Measurements from ENCODE around the gene THOC6.
A peak's percentile ranks its signal among the peaks of the same experiment; 100 is the strongest.

Gene THOC6

DNA sequence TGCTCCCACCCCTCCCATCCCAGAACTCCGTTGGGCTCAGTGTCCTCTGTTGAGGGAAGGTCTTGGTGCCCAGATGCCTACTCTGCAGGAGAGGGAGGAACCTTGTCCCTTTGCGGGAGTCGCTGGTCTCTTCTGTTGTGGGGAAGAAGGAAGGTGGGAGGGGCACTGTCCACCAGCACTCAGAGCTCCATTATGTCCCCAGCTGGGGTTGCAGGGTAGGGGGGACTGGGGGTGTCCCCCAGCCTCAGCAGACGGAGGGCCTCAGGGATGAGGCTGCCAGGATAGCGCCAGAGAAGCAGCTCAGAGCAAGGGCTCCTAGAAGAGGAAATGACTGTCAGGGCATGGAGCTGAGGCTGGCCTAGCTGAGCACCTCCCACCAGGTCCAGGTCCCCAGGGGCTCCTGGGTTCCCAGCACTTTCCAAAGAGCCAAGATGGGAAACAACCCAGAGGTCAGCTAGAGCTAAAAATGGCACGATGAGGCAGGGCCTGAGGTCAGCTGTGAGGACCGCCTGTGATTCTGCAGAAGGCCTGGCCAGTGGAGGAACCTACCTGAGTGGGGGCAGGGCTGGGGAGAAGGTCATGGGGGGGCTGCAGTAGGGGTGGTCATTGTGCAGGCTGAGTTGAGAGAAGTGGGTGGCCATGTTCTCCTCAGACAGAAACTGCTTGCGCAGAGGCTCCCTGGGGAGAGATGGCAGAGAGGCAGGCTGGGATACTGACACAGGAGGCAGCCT lies 986 bp upstream of the THOC6 start:
- Histone ChIP-seq H3K4me3 (ENCODE audit: low read length in 2 of 2) (peak overlapping the region; percentile 84 to 94), H3K36me3 (ENCODE audit: control insufficient read depth in 2 of 2, insufficient read depth in 2 of 2, low read length in 2 of 2) (peaks cover 11 to 16% of the 10 kb centered on the region in 2 donors), H3K27ac (ENCODE audit: low read depth in 2 of 2, low read length in 2 of 2) (peak overlapping the region; percentile 90 to 92), H3K9ac (ENCODE audit: low read depth in 1 of 2, low read length in 2 of 2) (peak overlapping the region; percentile 32 to 90), H3K9me3 (ENCODE audit: control insufficient read depth in 2 of 2, low read length in 2 of 2) (no peaks in the 10 kb centered on the region), H3K4me1 (ENCODE audit: control insufficient read depth in 2 of 2, insufficient read depth in 2 of 2, low read length in 2 of 2) (peaks cover 38 to 40% of the 10 kb centered on the region in 2 donors), H3K27me3 (ENCODE audit: control insufficient read depth in 2 of 2, insufficient read depth in 2 of 2, low read length in 2 of 2) (peaks cover 0 to 5% of the 10 kb centered on the region in 2 donors)

DNA sequence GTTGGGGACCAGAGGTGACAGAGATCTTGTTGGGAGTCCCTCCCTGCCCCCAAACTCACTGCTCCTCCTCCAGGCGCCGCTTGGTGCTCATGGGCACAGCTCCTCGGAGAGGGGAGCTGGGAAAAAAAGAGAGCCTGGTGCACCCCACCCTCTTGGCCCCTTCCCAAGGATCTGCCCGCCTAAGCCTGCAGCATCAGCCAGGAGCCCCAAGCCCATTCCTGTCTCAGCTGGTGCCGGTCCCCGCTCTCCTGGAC lies 493 bp upstream of the THOC6 start:
- Histone ChIP-seq H3K4me1 (ENCODE audit: control insufficient read depth in 2 of 2, insufficient read depth in 2 of 2, low read length in 2 of 2) (peaks cover 37 to 38% of the 10 kb centered on the region in 2 donors), H3K36me3 (ENCODE audit: control insufficient read depth in 2 of 2, insufficient read depth in 2 of 2, low read length in 2 of 2) (peaks cover 11 to 16% of the 10 kb centered on the region in 2 donors), H3K9ac (ENCODE audit: low read depth in 1 of 2, low read length in 2 of 2) (peak overlapping the region; percentile 79 to 90), H3K27ac (ENCODE audit: low read depth in 2 of 2, low read length in 2 of 2) (peak overlapping the region; percentile 90 to 92), H3K4me3 (ENCODE audit: low read length in 2 of 2) (peak overlapping the region; percentile 84 to 94), H3K27me3 (ENCODE audit: control insufficient read depth in 2 of 2, insufficient read depth in 2 of 2, low read length in 2 of 2) (peaks cover 0 to 3% of the 10 kb centered on the region in 2 donors), H3K9me3 (ENCODE audit: control insufficient read depth in 2 of 2, low read length in 2 of 2) (no peaks in the 10 kb centered on the region)

DNA sequence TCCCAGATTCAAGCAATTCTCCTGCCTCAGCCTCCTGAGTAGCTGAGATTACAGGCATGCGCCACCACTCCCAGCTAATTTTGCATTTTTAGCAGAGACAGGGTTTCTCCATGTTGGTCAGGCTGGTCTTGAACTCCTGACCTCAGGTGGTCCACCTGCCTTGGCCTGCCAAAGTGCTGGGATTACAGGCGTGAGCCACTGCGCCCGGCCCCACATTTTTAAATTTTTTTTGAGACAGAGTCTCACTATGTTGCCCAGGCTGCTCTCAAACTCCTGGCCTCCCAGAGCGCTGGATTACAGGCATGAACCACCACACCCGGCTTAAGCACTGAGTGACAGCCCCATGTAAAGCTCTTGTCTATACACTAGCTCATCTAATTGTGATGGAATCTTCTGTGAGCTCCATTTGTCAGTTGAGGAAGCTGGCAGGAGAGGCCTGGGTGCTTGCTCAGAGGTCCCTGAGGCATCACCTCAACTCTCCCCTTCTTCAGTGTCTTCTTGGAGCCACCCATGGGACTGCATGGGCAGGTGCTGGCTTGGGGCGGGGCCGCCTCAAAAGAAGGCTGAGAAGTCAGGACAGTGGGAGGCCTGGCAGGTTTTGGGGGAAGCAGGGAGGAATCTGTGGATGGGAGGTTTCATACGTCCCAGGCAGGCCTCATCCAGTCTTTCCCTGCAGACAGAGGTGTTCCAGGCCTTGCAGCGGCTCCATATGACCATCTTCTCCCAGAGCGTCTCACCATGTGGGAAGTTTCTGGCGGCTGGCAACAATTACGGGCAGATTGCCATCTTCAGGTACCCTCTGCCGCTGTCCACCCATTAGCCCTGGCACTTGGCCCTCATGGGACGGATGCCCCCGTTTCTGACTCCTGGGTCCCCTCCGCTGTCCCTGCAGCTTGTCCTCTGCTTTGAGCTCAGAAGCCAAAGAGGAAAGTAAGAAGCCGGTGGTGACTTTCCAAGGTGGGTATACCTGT lies 1.5 kb downstream of the THOC6 start:
- H3K4me1 ChIP-seq (ENCODE audit: control insufficient read depth in 2 of 2, insufficient read depth in 2 of 2, low read length in 2 of 2): peaks cover 34 to 37% of the 10 kb centered on the region in 2 donors
- H3K4me3 ChIP-seq (ENCODE audit: low read length in 2 of 2): no peak overlapping the region
- H3K27me3 ChIP-seq (ENCODE audit: control insufficient read depth in 2 of 2, insufficient read depth in 2 of 2, low read length in 2 of 2): peaks cover 0 to 6% of the 10 kb centered on the region in 2 donors
- no peak overlapping the region for H3K27ac ChIP-seq (ENCODE audit: low read depth in 2 of 2, low read length in 2 of 2)
- H3K36me3 ChIP-seq (ENCODE audit: control insufficient read depth in 2 of 2, insufficient read depth in 2 of 2, low read length in 2 of 2): peaks cover 14 to 24% of the 10 kb centered on the region in 2 donors
- H3K9ac ChIP-seq (ENCODE audit: low read depth in 1 of 2, low read length in 2 of 2): no peak overlapping the region
- no peaks in the 10 kb centered on the region for H3K9me3 ChIP-seq (ENCODE audit: control insufficient read depth in 2 of 2, low read length in 2 of 2)

DNA sequence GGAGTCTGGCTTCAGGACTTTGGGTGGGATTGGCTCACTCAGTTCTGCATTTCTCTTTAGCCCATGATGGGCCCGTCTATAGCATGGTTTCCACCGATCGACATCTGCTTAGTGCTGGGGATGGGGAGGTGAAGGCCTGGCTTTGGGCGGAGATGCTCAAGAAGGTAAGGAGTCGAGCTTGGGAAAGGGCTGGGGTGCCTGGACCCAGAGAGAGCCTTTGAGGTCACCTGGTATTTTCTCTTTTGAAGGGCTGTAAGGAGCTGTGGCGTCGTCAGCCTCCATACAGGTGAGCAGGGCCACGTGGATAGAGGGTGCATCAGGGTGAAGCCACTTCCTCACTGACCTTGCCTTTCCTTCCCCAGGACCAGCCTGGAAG lies 2.2 kb downstream of the THOC6 start:
- no peak overlapping the region for H3K27ac ChIP-seq (ENCODE audit: low read depth in 2 of 2, low read length in 2 of 2)
- H3K9me3 ChIP-seq (ENCODE audit: control insufficient read depth in 2 of 2, low read length in 2 of 2): no peaks in the 10 kb centered on the region
- H3K4me3 ChIP-seq (ENCODE audit: low read length in 2 of 2): no peak overlapping the region
- no peak overlapping the region for H3K9ac ChIP-seq (ENCODE audit: low read depth in 1 of 2, low read length in 2 of 2)
- peaks cover 0 to 6% of the 10 kb centered on the region in 2 donors for H3K27me3 ChIP-seq (ENCODE audit: control insufficient read depth in 2 of 2, insufficient read depth in 2 of 2, low read length in 2 of 2)
- peaks cover 14 to 24% of the 10 kb centered on the region in 2 donors for H3K36me3 ChIP-seq (ENCODE audit: control insufficient read depth in 2 of 2, insufficient read depth in 2 of 2, low read length in 2 of 2)
- peaks cover 31 to 33% of the 10 kb centered on the region in 2 donors for H3K4me1 ChIP-seq (ENCODE audit: control insufficient read depth in 2 of 2, insufficient read depth in 2 of 2, low read length in 2 of 2)

DNA sequence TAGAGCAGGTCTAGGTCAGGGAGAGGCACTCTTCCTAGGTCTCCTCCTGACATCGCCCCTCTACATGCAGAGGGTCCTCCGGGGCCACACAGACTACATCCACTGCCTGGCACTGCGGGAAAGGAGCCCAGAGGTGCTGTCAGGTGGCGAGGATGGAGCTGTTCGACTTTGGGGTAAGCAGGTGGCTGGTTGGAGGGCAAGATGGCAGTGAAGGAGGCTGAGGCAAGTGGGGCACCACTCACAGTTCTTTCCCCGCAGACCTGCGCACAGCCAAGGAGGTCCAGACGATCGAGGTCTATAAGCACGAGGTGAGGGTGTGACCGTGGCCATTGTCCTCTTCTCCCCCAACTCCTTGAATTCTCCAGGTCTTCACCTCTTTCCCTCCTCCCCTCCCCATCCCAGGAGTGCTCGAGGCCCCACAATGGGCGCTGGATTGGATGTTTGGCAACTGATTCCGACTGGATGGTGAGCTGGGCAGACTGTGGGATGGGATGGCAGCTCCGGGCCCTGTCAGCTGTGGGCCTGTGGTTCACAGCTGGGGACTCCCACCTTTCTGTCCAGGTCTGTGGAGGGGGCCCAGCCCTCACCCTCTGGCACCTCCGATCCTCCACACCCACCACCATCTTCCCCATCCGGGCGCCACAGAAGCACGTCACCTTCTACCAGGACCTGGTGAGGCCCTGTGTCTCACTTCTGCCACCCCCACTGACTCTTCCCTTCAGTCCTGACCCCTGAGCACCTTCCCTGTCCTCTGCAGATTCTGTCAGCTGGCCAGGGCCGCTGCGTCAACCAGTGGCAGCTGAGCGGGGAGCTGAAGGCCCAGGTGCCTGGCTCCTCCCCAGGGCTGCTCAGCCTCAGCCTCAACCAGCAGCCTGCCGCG lies 3.0 kb downstream of the THOC6 start:
- H3K4me3 ChIP-seq (ENCODE audit: low read length in 2 of 2): no peak overlapping the region
- peaks cover 14 to 24% of the 10 kb centered on the region in 2 donors for H3K36me3 ChIP-seq (ENCODE audit: control insufficient read depth in 2 of 2, insufficient read depth in 2 of 2, low read length in 2 of 2)
- H3K27ac ChIP-seq (ENCODE audit: low read depth in 2 of 2, low read length in 2 of 2): no peak overlapping the region
- no peaks in the 10 kb centered on the region for H3K9me3 ChIP-seq (ENCODE audit: control insufficient read depth in 2 of 2, low read length in 2 of 2)
- no peak overlapping the region for H3K9ac ChIP-seq (ENCODE audit: low read depth in 1 of 2, low read length in 2 of 2)
- H3K4me1 ChIP-seq (ENCODE audit: control insufficient read depth in 2 of 2, insufficient read depth in 2 of 2, low read length in 2 of 2): peaks cover 26 to 28% of the 10 kb centered on the region in 2 donors
- peaks cover 0 to 6% of the 10 kb centered on the region in 2 donors for H3K27me3 ChIP-seq (ENCODE audit: control insufficient read depth in 2 of 2, insufficient read depth in 2 of 2, low read length in 2 of 2)

DNA sequence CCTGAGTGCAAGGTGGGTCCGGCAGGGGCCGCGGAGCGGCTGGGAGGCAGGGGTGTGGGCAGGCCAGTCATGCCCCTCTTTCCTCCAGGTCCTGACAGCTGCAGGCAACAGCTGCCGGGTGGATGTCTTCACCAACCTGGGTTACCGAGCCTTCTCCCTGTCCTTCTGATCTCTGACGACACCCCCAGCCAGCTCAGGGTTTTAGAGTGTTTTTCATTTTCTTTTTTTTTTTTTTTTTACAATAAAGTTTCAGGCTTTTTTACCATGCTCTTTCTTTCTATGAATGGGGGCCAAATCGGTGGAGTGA lies 3.6 kb downstream of the THOC6 start:
- H3K27ac ChIP-seq (ENCODE audit: low read depth in 2 of 2, low read length in 2 of 2): no peak overlapping the region
- H3K4me3 ChIP-seq (ENCODE audit: low read length in 2 of 2): no peak overlapping the region
- H3K36me3 ChIP-seq (ENCODE audit: control insufficient read depth in 2 of 2, insufficient read depth in 2 of 2, low read length in 2 of 2): peaks cover 14 to 24% of the 10 kb centered on the region in 2 donors
- peaks cover 0 to 6% of the 10 kb centered on the region in 2 donors for H3K27me3 ChIP-seq (ENCODE audit: control insufficient read depth in 2 of 2, insufficient read depth in 2 of 2, low read length in 2 of 2)
- H3K4me1 ChIP-seq (ENCODE audit: control insufficient read depth in 2 of 2, insufficient read depth in 2 of 2, low read length in 2 of 2): peaks cover 21 to 22% of the 10 kb centered on the region in 2 donors
- no peak overlapping the region for H3K9ac ChIP-seq (ENCODE audit: low read depth in 1 of 2, low read length in 2 of 2)
- no peaks in the 10 kb centered on the region for H3K9me3 ChIP-seq (ENCODE audit: control insufficient read depth in 2 of 2, low read length in 2 of 2)

DNA sequence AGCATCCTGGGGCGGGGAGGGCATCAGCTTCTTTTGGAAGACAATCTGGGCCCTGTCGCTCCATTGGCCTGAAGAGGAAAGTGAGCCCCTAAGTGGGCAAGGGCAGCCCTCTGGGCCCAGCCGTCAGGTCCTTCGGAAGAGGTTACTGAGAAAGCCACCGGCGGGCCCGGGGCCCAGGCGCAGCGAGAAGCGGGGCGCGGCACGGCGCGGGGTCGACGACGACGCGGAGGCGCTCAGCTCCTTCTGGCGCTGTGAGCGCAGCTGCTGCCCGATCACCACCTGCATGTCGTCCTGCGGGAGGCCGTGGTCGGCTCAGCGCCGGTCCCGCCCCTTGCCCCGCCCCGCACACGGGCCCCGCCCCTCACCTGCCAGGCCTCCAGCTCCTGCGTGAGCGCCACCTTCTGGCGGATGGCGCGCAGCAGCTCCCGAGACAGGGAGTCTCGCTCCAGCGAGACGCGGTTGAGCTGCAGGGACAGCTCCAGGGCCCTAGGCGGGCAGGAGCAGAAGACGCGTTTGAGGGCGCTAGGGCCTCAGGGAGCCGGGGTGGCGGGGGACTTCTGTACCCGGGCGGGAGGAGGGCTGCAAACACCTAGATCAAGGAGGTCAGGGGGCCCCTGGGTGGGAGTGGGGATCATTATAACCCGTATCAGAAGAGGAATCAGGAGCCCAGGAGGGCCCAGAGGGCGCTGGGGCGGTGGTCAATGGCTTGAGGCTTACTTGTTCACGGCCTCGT lies 4.3 kb downstream of the THOC6 start:
- peak overlapping the region in 1 of 2 donors; percentile 2 for H3K9ac ChIP-seq (ENCODE audit: low read depth in 1 of 2, low read length in 2 of 2)
- peaks cover 0 to 6% of the 10 kb centered on the region in 2 donors for H3K27me3 ChIP-seq (ENCODE audit: control insufficient read depth in 2 of 2, insufficient read depth in 2 of 2, low read length in 2 of 2)
- H3K27ac ChIP-seq (ENCODE audit: low read depth in 2 of 2, low read length in 2 of 2): peak overlapping the region in 1 of 2 donors; percentile 32
- peaks cover 14 to 24% of the 10 kb centered on the region in 2 donors for H3K36me3 ChIP-seq (ENCODE audit: control insufficient read depth in 2 of 2, insufficient read depth in 2 of 2, low read length in 2 of 2)
- no peak overlapping the region for H3K4me3 ChIP-seq (ENCODE audit: low read length in 2 of 2)
- no peaks in the 10 kb centered on the region for H3K9me3 ChIP-seq (ENCODE audit: control insufficient read depth in 2 of 2, low read length in 2 of 2)
- H3K4me1 ChIP-seq (ENCODE audit: control insufficient read depth in 2 of 2, insufficient read depth in 2 of 2, low read length in 2 of 2): peaks cover 14 to 15% of the 10 kb centered on the region in 2 donors

DNA sequence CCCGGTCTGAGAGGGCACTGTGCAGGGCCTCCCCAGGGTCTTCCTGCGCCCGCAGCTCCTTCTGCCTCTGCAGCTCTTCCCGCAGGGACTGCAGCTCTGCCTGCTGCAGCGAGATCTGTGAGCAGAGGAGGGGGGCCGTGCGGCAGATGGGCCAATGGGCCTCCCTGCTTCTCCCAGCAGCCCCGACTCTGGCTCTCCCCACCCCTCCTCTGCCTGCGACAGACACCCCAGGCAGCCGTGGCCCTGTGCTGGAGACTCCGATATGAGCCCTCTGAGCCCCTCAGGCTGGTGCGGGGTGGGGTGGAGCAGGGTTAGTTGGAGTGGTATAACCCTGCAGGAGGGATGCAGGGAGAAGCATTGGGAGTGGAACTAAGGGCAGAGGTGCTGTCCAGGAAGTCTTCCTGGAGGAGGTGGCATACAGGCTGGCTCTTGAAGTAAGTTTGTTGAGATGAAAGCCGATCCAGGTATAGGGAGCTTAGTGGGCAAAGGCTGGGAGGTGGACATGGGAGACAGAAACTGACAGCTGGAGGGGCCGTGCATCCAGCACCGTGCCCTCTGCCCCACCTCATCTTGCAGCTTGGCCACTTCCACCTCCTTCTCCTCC lies 5.0 kb downstream of the THOC6 start:
- Histone ChIP-seq H3K4me3 (ENCODE audit: low read length in 2 of 2) (no peak overlapping the region), H3K4me1 (ENCODE audit: control insufficient read depth in 2 of 2, insufficient read depth in 2 of 2, low read length in 2 of 2) (peaks cover 8% of the 10 kb centered on the region in 2 donors), H3K36me3 (ENCODE audit: control insufficient read depth in 2 of 2, insufficient read depth in 2 of 2, low read length in 2 of 2) (peaks cover 14 to 24% of the 10 kb centered on the region in 2 donors), H3K9ac (ENCODE audit: low read depth in 1 of 2, low read length in 2 of 2) (no peak overlapping the region), H3K27me3 (ENCODE audit: control insufficient read depth in 2 of 2, insufficient read depth in 2 of 2, low read length in 2 of 2) (peaks cover 0 to 8% of the 10 kb centered on the region in 2 donors), H3K9me3 (ENCODE audit: control insufficient read depth in 2 of 2, low read length in 2 of 2) (no peaks in the 10 kb centered on the region), H3K27ac (ENCODE audit: low read depth in 2 of 2, low read length in 2 of 2) (no peak overlapping the region)

All from mucosa of rectum (tissue), 2 donors.